Stomach (tissue), 9 donors: ENCODE data around the gene WFIKKN1. TPM values are rescaled to one million over a fixed set of nuclear protein-coding genes. Genes with fewer than 3 reads are reported as not detected.

ENCODE experiments used
- DNase-seq, 2 donors: peaks; one replicate each; pipeline versions ENCODE4 v3.0.0 to v3.0.0-alpha.2; 2013 to 2019
- H3K27ac ChIP-seq, 5 donors: fragments of 200-600 bp in 4 of 5; sonication (generic) in 4 of 5; one replicate each; pipeline ENCODE4 v1.5.1; 2013 to 2019; ENCODE audit warnings: mild to moderate bottlenecking in 1 of 5, moderate library complexity in 1 of 5
- H3K27me3 ChIP-seq, 3 donors: fragments of 200-600 bp; sonication (generic); one replicate each; pipeline ENCODE4 v1.5.1; 2017 to 2019; ENCODE audit warnings: mixed run types in 1 of 3
- H3K36me3 ChIP-seq, 4 donors: fragments of 200-600 bp; sonication (generic); 1 replicate in 3 of 4; 2 replicates in 1 of 4; pipeline ENCODE4 v1.5.1; 2016 to 2019
- H3K4me1 ChIP-seq, 4 donors: fragments of 200-600 bp; sonication (generic); one replicate each; pipeline ENCODE4 v1.5.1; 2016 to 2019
- H3K4me3 ChIP-seq, 4 donors: fragments of 200-600 bp; sonication (generic) in 3 of 4; one replicate each; pipeline ENCODE4 v1.5.1; 2016 to 2019; ENCODE audit warnings: mild to moderate bottlenecking in 1 of 4
- H3K9me3 ChIP-seq, 4 donors: fragments of 200-600 bp; sonication (generic); one replicate each; pipeline ENCODE4 v1.5.1; 2016 to 2019
- CTCF ChIP-seq, 7 experiments: fragments of 450-650 bp in 4 of 7; fragments of 200-600 bp in 3 of 7; sonication (generic) in 3 of 7; IDR thresholded peaks; one replicate each; pipeline ENCODE4 v1.5.1; 2016 to 2019; ENCODE audit warnings: antibody characterized with exemption in 7 of 7, control low read depth in 2 of 7, mild to moderate bottlenecking in 1 of 7
- EP300 ChIP-seq: sonication (generic); formaldehyde crosslinking; IDR thresholded peaks from one replicate; pipeline ENCODE4 v1.6.1; 2017; ENCODE audit warnings: antibody characterized with exemption
- POLR2A ChIP-seq, 4 donors: fragments of 450-650 bp; IDR thresholded peaks; one replicate each; pipeline ENCODE4 v1.6.1; 2016; ENCODE audit warnings: antibody characterized with exemption in 4 of 4, control low read depth in 2 of 4, mild to moderate bottlenecking in 1 of 4, moderate library complexity in 1 of 4
- POLR2AphosphoS5 ChIP-seq, 3 donors: sonication (generic); formaldehyde crosslinking; IDR thresholded peaks; one replicate each; pipeline ENCODE4 v1.6.1; 2016; ENCODE audit warnings: antibody characterized with exemption in 3 of 3
- WGBS, 5 donors: extraction: QIAGEN DNeasy Blood & Tissue Kit in 3 of 5; methylation state at CpG; one replicate each; pipeline versions ENCODE4 v1.1.5 to v1.1.7; 2013 to 2018; 5-methylcytosine and 5-hydroxymethylcytosine counted together
- intact Hi-C: fragments of 100-400 bp; cut with DNase I; formaldehyde crosslinking; loops from one replicate; pipeline ENCODE4 v1.15.1; 2023; ENCODE audit warnings: low total_unique reads
- polyA plus RNA-seq, 3 donors: library from polyadenylated mRNA; stranded (reverse); fragments of 200-250 nt; gene quantifications; one replicate each; pipeline ENCODE4 v1.2.3, GENCODE V29; 2013
- total RNA-seq, 5 donors: library from RNA; depleted of rRNA; stranded (reverse); fragments of >200 nt; gene quantifications; one replicate each; pipeline versions ENCODE4 v1.1.0 to v1.2.3, GENCODE V29; 2014 to 2016
- donor health status: healthy with polysubstance abuse.
- donor health status: Bipolar disorder and iron deficiency.
- donor health status: healthy.

The WFIKKN1 gene
- total and polyA plus RNA-seq, 8 donors: 0.14 to 25.8 (median 1.5) TPM; not detected in 1

- DNase-seq: peak in 1 of 2 donors; percentile 40
- Histone ChIP-seq H3K27me3 (peaks cover 0 to 11% (median 0%) of the 10 kb centered on the region in 3 donors), H3K4me3 (no peak overlapping the region), H3K36me3 (peaks cover 0 to 13% (median 3%) of the 10 kb centered on the region in 4 donors), H3K27ac (peak overlapping the region in 1 of 5 donors; percentile 97), H3K4me1 (peaks cover 30 to 64% (median 54%) of the 10 kb centered on the region in 4 donors), H3K9me3 (no peaks in the 10 kb centered on the region)
- intact Hi-C loops: no loop called here
- no peak for TF ChIP-seq EP300
- 59 to 75% (median 63%) methylated on average over 7 to 14 of the region's 14 CpGs for WGBS, 5 donors
Measured at GRCh38 chr16:586645-587590, 43.9 kb upstream of the WFIKKN1 start.

GRCh38 chr16:588639-588888, 42.2 kb upstream of the WFIKKN1 start:
- Histone ChIP-seq H3K4me1 (peaks cover 45 to 76% (median 63%) of the 10 kb centered on the region in 4 donors), H3K36me3 (peaks cover 0 to 3% (median 0%) of the 10 kb centered on the region in 4 donors), H3K27me3 (peaks cover 0 to 11% (median 0%) of the 10 kb centered on the region in 3 donors), H3K9me3 (no peaks in the 10 kb centered on the region), H3K4me3 (peak overlapping the region; percentile 68 to 88 (median 82)), H3K27ac (peak overlapping the region; percentile 95 to 100 (median 98))
- peak; percentile 56 to 86 for DNase-seq
- intact Hi-C loops: no loop called here
- 0 to 2% (median 0%) methylated on average over 4 to 21 of the region's 21 CpGs for WGBS, 5 donors
- TF ChIP-seq POLR2AphosphoS5 (IDR thresholded peaks at IDR 0.05) (no peak), CTCF (IDR thresholded peaks at IDR 0.05) (no peak), EP300 (no peak), POLR2A (IDR thresholded peaks at IDR 0.05) (no peak)

- 0 to 2% (median 1%) methylated on average over 24 to 107 of the region's 107 CpGs for WGBS, 5 donors
- Histone ChIP-seq H3K36me3 (peaks cover 0 to 6% (median 0%) of the 10 kb centered on the region in 4 donors), H3K27ac (peak overlapping the region; percentile 95 to 100 (median 98)), H3K4me1 (peaks cover 51 to 76% (median 65%) of the 10 kb centered on the region in 4 donors), H3K4me3 (peak overlapping the region; percentile 68 to 88 (median 82)), H3K9me3 (no peaks in the 10 kb centered on the region), H3K27me3 (peaks cover 0 to 11% (median 0%) of the 10 kb centered on the region in 3 donors)
- peak; percentile 98 for DNase-seq
- peak; percentile 52 to 95 (median 93) for TF ChIP-seq POLR2AphosphoS5 (IDR thresholded peaks at IDR 0.05)
- peak in 1 of 4 donors; percentile 58 for TF ChIP-seq POLR2A (IDR thresholded peaks at IDR 0.05)
- no peak for TF ChIP-seq CTCF (IDR thresholded peaks at IDR 0.05)
- no peak for TF ChIP-seq EP300
- intact Hi-C loops: no loop called here
Measured at GRCh38 chr16:588889-589657, 41.7 kb upstream of the WFIKKN1 start.

- Histone ChIP-seq H3K4me1 (peaks cover 54 to 78% (median 69%) of the 10 kb centered on the region in 4 donors), H3K36me3 (peaks cover 0 to 6% (median 0%) of the 10 kb centered on the region in 4 donors), H3K27ac (peak within 1 kb of the TSS; percentile 95 to 100 (median 98)), H3K9me3 (no peaks in the 10 kb centered on the region), H3K27me3 (peaks cover 0 to 11% (median 0%) of the 10 kb centered on the region in 3 donors), H3K4me3 (peak within 1 kb of the TSS; percentile 76 to 89 (median 84))
- TF ChIP-seq POLR2A (IDR thresholded peaks at IDR 0.05) (no peak), CTCF (IDR thresholded peaks at IDR 0.05) (peak in 1 of 7 experiments; percentile 29), POLR2AphosphoS5 (IDR thresholded peaks at IDR 0.05) (peak in 1 of 3 donors; percentile 44)
- DNase-seq: peak; percentile 98 to 100
- WGBS, 5 donors: 0 to 1% (median 1%) methylated on average over 6 to 67 of the region's 67 CpGs
- intact Hi-C loops: no loop called here
Measured at GRCh38 chr16:589658-590187, 41.1 kb upstream of the WFIKKN1 start, which contains the start of gene RAB40C. RAB40C (plus strand) TSS chr16:590066; CDS start chr16:590292, 226 bp downstream.
